ENCODE data around the gene FGD3. TPM values are rescaled to one million over a fixed set of nuclear protein-coding genes. Genes with fewer than 3 reads are reported as not detected.
"Not testable (repeated sequence)": the region's sequence is repeated elsewhere in the genome, so short reads cannot be mapped to it uniquely, and the experiment has no call there.

The FGD3 gene
- total RNA-seq = 1 to 10 TPM in 1 of 4 donors, under 1 TPM in 3; 0.92 to 1.3 (median 0.97) TPM

DNA sequence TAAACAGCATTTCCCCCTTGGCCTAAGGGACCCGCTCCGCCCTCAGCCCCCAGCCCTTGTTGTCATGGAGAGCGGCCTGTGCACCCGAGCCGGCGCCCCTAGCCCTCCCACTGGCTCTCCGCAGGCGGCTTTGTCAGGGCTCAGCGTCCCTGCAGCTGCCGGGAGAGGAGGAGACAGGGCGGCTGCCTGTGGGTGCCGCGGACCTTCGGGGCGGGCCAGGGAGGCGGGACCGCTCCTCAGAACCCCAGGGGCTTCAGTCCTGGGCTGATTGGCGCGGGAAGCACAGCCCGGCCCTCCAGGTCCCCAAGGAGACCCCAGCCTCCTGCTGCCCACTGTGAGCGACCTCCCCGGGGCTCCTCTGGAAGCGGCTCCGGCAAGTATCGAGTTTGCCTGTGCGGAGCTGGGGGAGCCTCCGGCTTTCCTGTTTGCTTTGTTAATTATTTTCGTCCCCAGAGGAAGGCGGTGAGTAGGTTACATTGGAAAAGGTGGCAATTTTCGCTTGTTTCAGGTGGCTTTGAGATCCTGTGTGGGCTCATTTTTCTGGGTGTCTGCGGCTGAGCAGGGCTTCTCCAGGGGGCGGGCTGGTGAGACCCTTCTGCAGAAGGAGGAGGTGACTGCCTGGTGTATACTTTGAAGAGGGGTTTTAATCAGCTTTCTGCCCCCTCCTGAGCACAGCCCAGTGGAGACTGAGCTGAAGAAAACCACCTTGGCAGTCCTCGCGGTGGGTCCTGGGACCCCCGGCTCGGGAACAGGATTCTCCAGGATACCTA lies at the start of gene FGD3:
TSS of gene FGD3 (plus strand) at position 256 of the 770 bp plus-strand sequence. CDS start 28,734 bp downstream, outside the sequence.
- intact Hi-C loops (cut with DNase I; ENCODE audit: low total_unique reads) (no loop called here), in situ Hi-C loops (cut with MboI; ENCODE audit: low sequenced_read_pairs in 4 of 4) (no loop called here)
- H3K9me3 ChIP-seq = no peaks in the 10 kb centered on the region
- H3K27ac ChIP-seq = peak within 1 kb of the TSS in 2 of 4 donors; percentile 8 to 26
- no peaks in the 10 kb centered on the region for H3K36me3 ChIP-seq
- H3K27me3 ChIP-seq = peaks cover 0 to 6% (median 5%) of the 10 kb centered on the region in 3 donors
- peak within 1 kb of the TSS; percentile 49 to 74 (median 60) for H3K4me3 ChIP-seq
- DNase-seq (no peak), ATAC-seq (peak in 1 of 2 donors; percentile 23)
- H3K4me1 ChIP-seq = peaks cover 8 to 10% of the 10 kb centered on the region in 2 donors
- TF ChIP-seq POLR2A (IDR thresholded peaks at IDR 0.05) = no peak
- TF ChIP-seq, protein P1, sequence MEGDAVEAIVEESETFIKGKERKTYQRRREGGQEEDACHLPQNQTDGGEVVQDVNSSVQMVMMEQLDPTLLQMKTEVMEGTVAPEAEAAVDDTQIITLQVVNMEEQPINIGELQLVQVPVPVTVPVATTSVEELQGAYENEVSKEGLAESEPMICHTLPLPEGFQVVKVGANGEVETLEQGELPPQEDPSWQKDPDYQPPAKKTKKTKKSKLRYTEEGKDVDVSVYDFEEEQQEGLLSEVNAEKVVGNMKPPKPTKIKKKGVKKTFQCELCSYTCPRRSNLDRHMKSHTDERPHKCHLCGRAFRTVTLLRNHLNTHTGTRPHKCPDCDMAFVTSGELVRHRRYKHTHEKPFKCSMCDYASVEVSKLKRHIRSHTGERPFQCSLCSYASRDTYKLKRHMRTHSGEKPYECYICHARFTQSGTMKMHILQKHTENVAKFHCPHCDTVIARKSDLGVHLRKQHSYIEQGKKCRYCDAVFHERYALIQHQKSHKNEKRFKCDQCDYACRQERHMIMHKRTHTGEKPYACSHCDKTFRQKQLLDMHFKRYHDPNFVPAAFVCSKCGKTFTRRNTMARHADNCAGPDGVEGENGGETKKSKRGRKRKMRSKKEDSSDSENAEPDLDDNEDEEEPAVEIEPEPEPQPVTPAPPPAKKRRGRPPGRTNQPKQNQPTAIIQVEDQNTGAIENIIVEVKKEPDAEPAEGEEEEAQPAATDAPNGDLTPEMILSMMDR (IDR thresholded peaks at IDR 0.05 in 4 of 5, conservative IDR thresholded peaks at IDR 0.05 in 1 of 5) = no peak

DNA sequence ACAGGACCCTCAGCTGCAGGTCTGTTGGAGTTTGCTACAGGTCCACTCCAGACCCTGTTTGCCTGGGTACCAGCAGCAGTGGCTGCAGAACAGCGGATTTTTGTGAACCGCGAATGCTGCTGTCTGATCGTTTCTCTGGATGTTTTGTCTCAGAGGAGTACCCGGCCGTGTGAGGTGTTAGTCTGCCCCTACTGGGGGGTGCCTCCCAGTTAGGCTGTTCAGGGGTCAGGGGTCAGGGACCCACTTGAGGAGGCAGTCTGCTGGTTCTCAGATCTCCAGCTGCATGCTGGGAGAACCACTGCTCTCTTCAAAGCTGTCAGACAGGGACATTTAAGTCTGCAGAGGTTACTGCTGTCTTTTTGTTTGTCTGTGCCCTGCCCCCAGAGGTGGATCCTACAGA lies 42.2 kb upstream of the FGD3 start:
- H3K4me3 ChIP-seq; intact Hi-C loops (cut with DNase I; ENCODE audit: low total_unique reads); H3K9me3 ChIP-seq; DNase-seq; H3K27ac ChIP-seq; H3K27me3 ChIP-seq; ATAC-seq; H3K4me1 ChIP-seq; H3K36me3 ChIP-seq; in situ Hi-C loops (cut with MboI; ENCODE audit: low sequenced_read_pairs in 4 of 4): not testable (repeated sequence)

DNA sequence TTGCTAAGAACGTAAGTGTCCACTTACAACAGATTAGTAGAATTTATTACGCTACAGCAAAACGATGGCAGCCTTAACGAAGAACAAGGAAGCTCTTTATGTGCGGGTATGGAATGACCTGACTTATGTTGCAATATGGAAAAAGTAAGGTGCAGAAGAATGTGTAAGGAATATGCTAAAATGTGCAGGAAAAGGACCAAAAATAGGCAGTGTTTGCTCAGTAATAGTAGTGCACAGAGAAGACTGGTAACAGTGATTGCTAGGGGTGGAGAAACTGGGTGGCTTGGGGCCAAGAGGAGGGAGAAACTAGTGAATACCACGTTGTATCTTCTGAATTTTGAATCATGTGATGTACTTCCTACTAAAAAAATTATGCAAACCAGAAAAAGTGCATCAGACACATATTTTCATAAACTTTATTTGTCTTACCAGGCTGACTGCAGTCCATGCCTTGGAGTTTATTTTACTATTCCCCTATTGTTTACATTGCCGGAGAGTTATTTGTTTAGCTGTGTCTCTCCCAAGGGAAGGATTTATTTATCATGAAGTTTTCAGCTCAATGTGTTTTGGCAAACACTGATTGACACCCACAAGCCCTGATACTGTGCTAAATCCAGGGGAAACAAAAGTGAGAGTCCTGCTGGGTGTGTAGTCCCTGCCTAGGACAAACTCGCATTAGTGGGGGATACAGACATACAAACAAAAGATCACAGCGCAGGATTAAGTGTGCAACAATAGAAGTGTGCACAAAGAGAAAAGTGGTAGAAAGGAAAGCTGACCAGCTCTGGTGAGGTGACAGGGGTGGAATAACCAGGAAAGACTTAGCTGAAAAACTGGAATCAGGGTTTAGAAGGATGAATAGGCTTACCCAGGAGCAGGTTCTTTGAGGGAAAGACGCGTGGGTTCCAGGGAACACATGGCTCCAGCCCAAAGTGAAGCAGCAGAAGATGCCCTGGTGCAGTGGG lies 35.5 kb upstream of the FGD3 start:
- Histone ChIP-seq H3K4me3 (no peak overlapping the region), H3K4me1 (peaks cover 0 to 8% of the 10 kb centered on the region in 2 donors), H3K27me3 (no peaks in the 10 kb centered on the region), H3K9me3 (no peaks in the 10 kb centered on the region), H3K27ac (no peak overlapping the region), H3K36me3 (no peaks in the 10 kb centered on the region)
- intact Hi-C loops (cut with DNase I; ENCODE audit: low total_unique reads) (no loop called here), in situ Hi-C loops (cut with MboI; ENCODE audit: low sequenced_read_pairs in 4 of 4) (no loop called here)
- TF ChIP-seq, protein P1 (IDR thresholded peaks at IDR 0.05 in 4 of 5, conservative IDR thresholded peaks at IDR 0.05 in 1 of 5) = no peak
- no peak for TF ChIP-seq POLR2A (IDR thresholded peaks at IDR 0.05)
- DNase-seq (no peak), ATAC-seq (no peak)

DNA sequence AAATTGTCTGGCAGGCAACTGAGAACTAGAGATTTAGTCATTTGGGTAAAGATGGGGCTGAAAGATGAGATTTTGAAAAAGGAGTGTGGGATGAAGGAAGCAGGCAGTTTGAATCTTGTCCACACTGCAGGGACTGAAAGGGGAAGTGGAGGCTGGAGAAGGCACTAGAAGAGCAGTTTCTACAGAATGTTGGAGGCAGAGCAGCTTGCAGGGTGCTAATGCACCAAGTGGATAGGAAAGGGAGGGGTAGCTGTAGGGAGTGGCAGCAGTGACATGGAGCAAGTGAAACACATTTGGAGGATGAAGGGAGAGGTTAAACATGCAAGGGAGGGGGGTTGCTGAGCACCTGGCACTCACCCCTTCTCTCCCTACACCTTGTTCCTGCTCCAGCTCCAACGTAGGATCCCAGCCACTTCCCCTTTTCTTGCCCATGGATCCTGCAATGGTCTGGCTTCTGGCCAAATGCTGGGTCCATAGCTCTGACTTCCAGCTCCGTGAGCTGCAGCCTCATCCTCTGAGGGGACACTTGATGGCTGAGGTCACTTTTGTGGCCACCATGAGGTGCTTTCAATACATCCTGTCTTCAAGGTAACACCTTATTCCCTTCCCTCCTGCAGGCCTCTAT lies 30.0 kb upstream of the FGD3 start:
- H3K4me1 ChIP-seq = no peaks in the 10 kb centered on the region
- in situ Hi-C loops (cut with MboI; ENCODE audit: low sequenced_read_pairs in 4 of 4) = no loop called here
- no peak overlapping the region for H3K4me3 ChIP-seq
- intact Hi-C loops (cut with DNase I; ENCODE audit: low total_unique reads) = no loop called here
- ATAC-seq (no peak), DNase-seq (no peak)
- H3K27me3 ChIP-seq = no peaks in the 10 kb centered on the region
- H3K9me3 ChIP-seq = no peaks in the 10 kb centered on the region
- no peak overlapping the region for H3K27ac ChIP-seq
- no peaks in the 10 kb centered on the region for H3K36me3 ChIP-seq
- TF ChIP-seq, protein P1 (IDR thresholded peaks at IDR 0.05 in 4 of 5, conservative IDR thresholded peaks at IDR 0.05 in 1 of 5) = no peak
- TF ChIP-seq POLR2A (IDR thresholded peaks at IDR 0.05) = no peak
